ENCODE data around the gene PTPN14.

- no peak for TF ChIP-seq CTCF (conservative IDR thresholded peaks at IDR 0.05; ENCODE audit: low read depth in 2 of 2)
- TF ChIP-seq EZH2 (IDR thresholded peaks at IDR 0.05; ENCODE audit: low read depth, unreplicated experiment): no peak
- no peak for TF ChIP-seq CREB1 (CRISPR knock-in tag; IDR thresholded peaks at IDR 0.05; ENCODE audit: low read depth)
- no peak for TF ChIP-seq REST (IDR thresholded peaks at IDR 0.05; ENCODE audit: unreplicated experiment)
- no peak for TF ChIP-seq EZH2phosphoT487 (IDR thresholded peaks at IDR 0.05; ENCODE audit: unreplicated experiment)
- TF ChIP-seq JUNB (IDR thresholded peaks at IDR 0.05; ENCODE audit: unreplicated experiment): no peak
These were observed 11.1 kb downstream of the PTPN14 start for GRCh38 chr1:214540324-214540723.

All from GM23338 (cell line).